ENCODE data around the gene LRP6. TPM values are rescaled to one million over a fixed set of nuclear protein-coding genes. Genes with fewer than 3 reads are reported as not detected.

LRP6 gene
- total and polyA plus RNA-seq, 4 donors, result 14.7 to 76.8 (median 23.2) TPM

GRCh38 chr12:12209043-12209442 lies 57.8 kb downstream of the LRP6 start:
- H3K27ac ChIP-seq (ENCODE audit: low read depth in 1 of 2, low read length in 2 of 2), result no peak overlapping the region
- H3K36me3 ChIP-seq (ENCODE audit: control insufficient read depth in 4 of 4, insufficient read depth in 3 of 4, low read depth in 1 of 4, low read length in 3 of 4), result peaks cover 0 to 3% (median under 1%) of the 10 kb centered on the region in 4 donors
- no peak for DNase-seq (ENCODE audit: low spot score)
- peaks cover 4 to 30% (median 8%) of the 10 kb centered on the region in 4 donors for H3K4me1 ChIP-seq (ENCODE audit: control insufficient read depth in 4 of 4, insufficient read depth in 4 of 4, low read length in 3 of 4)
- no peak overlapping the region for H3K4me3 ChIP-seq (ENCODE audit: low read depth in 1 of 3, low read length in 3 of 3)
- 87% methylated on average over 3 of the region's 3 CpGs for WGBS
- no peaks in the 10 kb centered on the region for H3K27me3 ChIP-seq (ENCODE audit: control insufficient read depth in 4 of 4, insufficient read depth in 4 of 4, low read length in 3 of 4)
- H3K9ac ChIP-seq (ENCODE audit: low read depth in 1 of 2, low read length in 2 of 2), result no peak overlapping the region
- TF ChIP-seq EGR1 (IDR thresholded peaks at IDR 0.05; ENCODE audit: low read depth in 2 of 2) (no peak), HNF4G (IDR thresholded peaks at IDR 0.05) (no peak), TAF1 (conservative IDR thresholded peaks at IDR 0.05) (no peak), FOXA1 (IDR thresholded peaks at IDR 0.05) (no peak), ZBTB33 (IDR thresholded peaks at IDR 0.05) (no peak), RAD21 (IDR thresholded peaks at IDR 0.05) (no peak), SP1 (IDR thresholded peaks at IDR 0.05) (no peak), HNF4A (conservative IDR thresholded peaks at IDR 0.05) (no peak), ATF3 (IDR thresholded peaks at IDR 0.05) (no peak), GABPA (IDR thresholded peaks at IDR 0.05 in 1 of 2, conservative IDR thresholded peaks at IDR 0.05 in 1 of 2) (no peak)
- no peaks in the 10 kb centered on the region for H3K9me3 ChIP-seq (ENCODE audit: control insufficient read depth in 4 of 4, low read length in 3 of 4)

- no peaks in the 10 kb centered on the region for H3K9me3 ChIP-seq (ENCODE audit: control insufficient read depth in 4 of 4, low read length in 3 of 4)
- H3K36me3 ChIP-seq (ENCODE audit: control insufficient read depth in 4 of 4, insufficient read depth in 3 of 4, low read depth in 1 of 4, low read length in 3 of 4), result peaks cover 0 to 3% (median 2%) of the 10 kb centered on the region in 4 donors
- H3K9ac ChIP-seq (ENCODE audit: low read depth in 1 of 2, low read length in 2 of 2), result no peak overlapping the region
- no peak for DNase-seq (ENCODE audit: low spot score)
- WGBS, result 84% methylated on average over 1 of the region's 1 CpG
- H3K27me3 ChIP-seq (ENCODE audit: control insufficient read depth in 4 of 4, insufficient read depth in 4 of 4, low read length in 3 of 4), result no peaks in the 10 kb centered on the region
- H3K4me1 ChIP-seq (ENCODE audit: control insufficient read depth in 4 of 4, insufficient read depth in 4 of 4, low read length in 3 of 4), result peaks cover 4 to 28% (median 7%) of the 10 kb centered on the region in 4 donors
- TF ChIP-seq YY1 (IDR thresholded peaks at IDR 0.05), result no peak
- no peak for TF ChIP-seq FOXA1 (IDR thresholded peaks at IDR 0.05)
- no peak for TF ChIP-seq ZBTB33 (IDR thresholded peaks at IDR 0.05)
- no peak for TF ChIP-seq SP1 (IDR thresholded peaks at IDR 0.05)
- no peak for TF ChIP-seq TAF1 (conservative IDR thresholded peaks at IDR 0.05)
- TF ChIP-seq JUND (IDR thresholded peaks at IDR 0.05), result no peak
- TF ChIP-seq, protein P1, sequence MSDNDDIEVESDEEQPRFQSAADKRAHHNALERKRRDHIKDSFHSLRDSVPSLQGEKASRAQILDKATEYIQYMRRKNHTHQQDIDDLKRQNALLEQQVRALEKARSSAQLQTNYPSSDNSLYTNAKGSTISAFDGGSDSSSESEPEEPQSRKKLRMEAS (IDR thresholded peaks at IDR 0.05), result no peak
- TF ChIP-seq, protein P2, sequence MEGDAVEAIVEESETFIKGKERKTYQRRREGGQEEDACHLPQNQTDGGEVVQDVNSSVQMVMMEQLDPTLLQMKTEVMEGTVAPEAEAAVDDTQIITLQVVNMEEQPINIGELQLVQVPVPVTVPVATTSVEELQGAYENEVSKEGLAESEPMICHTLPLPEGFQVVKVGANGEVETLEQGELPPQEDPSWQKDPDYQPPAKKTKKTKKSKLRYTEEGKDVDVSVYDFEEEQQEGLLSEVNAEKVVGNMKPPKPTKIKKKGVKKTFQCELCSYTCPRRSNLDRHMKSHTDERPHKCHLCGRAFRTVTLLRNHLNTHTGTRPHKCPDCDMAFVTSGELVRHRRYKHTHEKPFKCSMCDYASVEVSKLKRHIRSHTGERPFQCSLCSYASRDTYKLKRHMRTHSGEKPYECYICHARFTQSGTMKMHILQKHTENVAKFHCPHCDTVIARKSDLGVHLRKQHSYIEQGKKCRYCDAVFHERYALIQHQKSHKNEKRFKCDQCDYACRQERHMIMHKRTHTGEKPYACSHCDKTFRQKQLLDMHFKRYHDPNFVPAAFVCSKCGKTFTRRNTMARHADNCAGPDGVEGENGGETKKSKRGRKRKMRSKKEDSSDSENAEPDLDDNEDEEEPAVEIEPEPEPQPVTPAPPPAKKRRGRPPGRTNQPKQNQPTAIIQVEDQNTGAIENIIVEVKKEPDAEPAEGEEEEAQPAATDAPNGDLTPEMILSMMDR (IDR thresholded peaks at IDR 0.05; ENCODE audit: low read depth, low read length, missing input control), result no peak
- no peak for TF ChIP-seq RAD21 (IDR thresholded peaks at IDR 0.05)
- TF ChIP-seq GABPA (IDR thresholded peaks at IDR 0.05 in 1 of 2, conservative IDR thresholded peaks at IDR 0.05 in 1 of 2), result no peak
- no peak overlapping the region for H3K4me3 ChIP-seq (ENCODE audit: low read depth in 1 of 3, low read length in 3 of 3)
- H3K27ac ChIP-seq (ENCODE audit: low read depth in 1 of 2, low read length in 2 of 2), result no peak overlapping the region
Observed at GRCh38 chr12:12207746-12208145, 59.1 kb downstream of the LRP6 start.
